ENCODE results near the gene LOXHD1. TPM values are rescaled to one million over a fixed set of nuclear protein-coding genes. Genes with fewer than 3 reads are reported as not detected.

Gene LOXHD1
- total and polyA plus RNA-seq, 2 experiments from 2014 or later: 0.21 TPM; not detected in 1

DNA sequence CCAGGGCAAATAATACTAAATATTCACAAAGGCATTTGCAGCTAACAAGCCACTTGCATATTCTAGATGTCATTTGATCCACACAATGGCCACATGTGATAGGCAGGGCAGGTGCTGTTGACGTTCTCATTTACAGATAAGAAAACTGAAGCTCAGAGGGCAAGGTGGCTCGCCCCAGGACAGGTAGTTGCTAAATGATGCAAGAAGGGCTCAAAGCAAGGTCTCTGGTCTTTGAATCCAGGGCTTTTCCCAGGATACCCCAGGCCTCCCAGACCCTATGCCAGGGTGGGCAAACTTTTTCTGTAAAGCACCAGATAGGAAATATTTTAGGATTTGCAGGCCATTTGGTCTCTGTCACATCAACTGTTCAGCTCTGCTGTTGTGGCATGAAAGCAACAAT, 35.1 kb downstream of the LOXHD1 start:
- H3K4me1 ChIP-seq (ENCODE audit: low read depth): peaks cover 5% of the 10 kb centered on the region
- no peaks in the 10 kb centered on the region for H3K27me3 ChIP-seq
- no peaks in the 10 kb centered on the region for H3K9me3 ChIP-seq (ENCODE audit: low read depth)
- H3K4me3 ChIP-seq: no peak overlapping the region
- DNase-seq (ENCODE audit: low read depth in 1 of 2, low spot score in 1 of 2): no peak
- no peaks in the 10 kb centered on the region for H3K36me3 ChIP-seq
- no peak overlapping the region for H3K27ac ChIP-seq
- TF ChIP-seq, protein P1, sequence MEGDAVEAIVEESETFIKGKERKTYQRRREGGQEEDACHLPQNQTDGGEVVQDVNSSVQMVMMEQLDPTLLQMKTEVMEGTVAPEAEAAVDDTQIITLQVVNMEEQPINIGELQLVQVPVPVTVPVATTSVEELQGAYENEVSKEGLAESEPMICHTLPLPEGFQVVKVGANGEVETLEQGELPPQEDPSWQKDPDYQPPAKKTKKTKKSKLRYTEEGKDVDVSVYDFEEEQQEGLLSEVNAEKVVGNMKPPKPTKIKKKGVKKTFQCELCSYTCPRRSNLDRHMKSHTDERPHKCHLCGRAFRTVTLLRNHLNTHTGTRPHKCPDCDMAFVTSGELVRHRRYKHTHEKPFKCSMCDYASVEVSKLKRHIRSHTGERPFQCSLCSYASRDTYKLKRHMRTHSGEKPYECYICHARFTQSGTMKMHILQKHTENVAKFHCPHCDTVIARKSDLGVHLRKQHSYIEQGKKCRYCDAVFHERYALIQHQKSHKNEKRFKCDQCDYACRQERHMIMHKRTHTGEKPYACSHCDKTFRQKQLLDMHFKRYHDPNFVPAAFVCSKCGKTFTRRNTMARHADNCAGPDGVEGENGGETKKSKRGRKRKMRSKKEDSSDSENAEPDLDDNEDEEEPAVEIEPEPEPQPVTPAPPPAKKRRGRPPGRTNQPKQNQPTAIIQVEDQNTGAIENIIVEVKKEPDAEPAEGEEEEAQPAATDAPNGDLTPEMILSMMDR (IDR thresholded peaks at IDR 0.05; ENCODE audit: low read depth, low read length): no peak

DNA sequence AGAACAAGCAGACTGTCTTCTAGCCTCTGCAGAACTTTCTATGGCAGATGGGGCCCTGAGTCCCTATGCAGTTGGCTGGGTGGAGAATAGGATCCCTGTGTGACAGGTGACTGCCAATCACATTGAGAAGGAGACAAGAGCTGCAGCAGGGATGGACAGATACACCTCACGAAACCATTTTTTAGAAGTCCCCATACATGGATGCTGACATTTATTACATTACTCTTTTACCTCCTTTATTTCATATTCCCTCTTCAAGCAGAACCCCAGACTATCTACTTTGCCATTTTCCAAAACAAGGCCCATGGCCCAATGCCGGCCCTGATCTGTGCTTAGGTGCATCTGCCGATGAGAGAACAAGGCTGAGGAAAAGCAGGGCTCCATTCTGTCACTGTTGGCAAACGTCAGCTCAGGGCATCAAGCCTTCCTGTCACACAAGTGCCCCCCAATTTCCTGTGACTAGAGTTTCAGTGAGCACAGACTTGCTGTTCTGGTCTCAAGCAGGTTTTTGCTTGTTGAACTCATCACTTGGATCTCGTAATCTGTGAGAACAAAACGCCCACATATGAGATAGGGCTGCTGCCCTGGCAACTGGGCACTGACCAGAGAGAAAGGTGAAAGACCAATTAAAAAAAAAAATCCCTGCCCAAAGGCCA, 35.8 kb downstream of the LOXHD1 start:
- no peak overlapping the region for H3K4me3 ChIP-seq
- no peaks in the 10 kb centered on the region for H3K27me3 ChIP-seq
- H3K9me3 ChIP-seq (ENCODE audit: low read depth): no peaks in the 10 kb centered on the region
- DNase-seq (ENCODE audit: low read depth in 1 of 2, low spot score in 1 of 2): no peak
- no peak overlapping the region for H3K27ac ChIP-seq
- peaks cover 5% of the 10 kb centered on the region for H3K4me1 ChIP-seq (ENCODE audit: low read depth)
- H3K36me3 ChIP-seq: no peaks in the 10 kb centered on the region
- TF ChIP-seq, protein P1 (IDR thresholded peaks at IDR 0.05; ENCODE audit: low read depth, low read length): no peak

DNA sequence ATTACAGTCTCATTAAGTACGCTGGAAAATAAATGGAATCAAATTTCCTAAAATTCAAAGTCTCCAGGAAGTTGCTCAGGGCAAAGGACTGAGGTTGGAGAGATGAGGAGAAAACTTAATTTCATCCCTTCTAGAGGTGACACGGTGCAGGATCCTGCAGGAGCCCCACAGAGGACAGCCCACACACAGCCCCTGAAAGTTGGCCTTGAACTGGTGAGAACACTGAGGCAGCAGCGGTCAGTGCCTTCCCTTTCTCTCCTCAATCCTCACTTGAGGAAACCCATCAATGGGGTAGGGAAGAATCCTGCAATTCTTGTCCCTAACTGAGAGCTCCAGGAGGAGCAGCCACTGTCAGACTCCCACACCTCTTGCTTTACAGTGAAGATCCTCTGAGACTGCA, 37.5 kb downstream of the LOXHD1 start:
- no peak for DNase-seq (ENCODE audit: low read depth in 1 of 2, low spot score in 1 of 2)
- H3K4me1 ChIP-seq (ENCODE audit: low read depth): no peaks in the 10 kb centered on the region
- H3K27me3 ChIP-seq: no peaks in the 10 kb centered on the region
- H3K4me3 ChIP-seq: no peak overlapping the region
- H3K27ac ChIP-seq: no peak overlapping the region
- H3K36me3 ChIP-seq: no peaks in the 10 kb centered on the region
- TF ChIP-seq, protein P1 (IDR thresholded peaks at IDR 0.05; ENCODE audit: low read depth, low read length): no peak
- no peaks in the 10 kb centered on the region for H3K9me3 ChIP-seq (ENCODE audit: low read depth)

DNA sequence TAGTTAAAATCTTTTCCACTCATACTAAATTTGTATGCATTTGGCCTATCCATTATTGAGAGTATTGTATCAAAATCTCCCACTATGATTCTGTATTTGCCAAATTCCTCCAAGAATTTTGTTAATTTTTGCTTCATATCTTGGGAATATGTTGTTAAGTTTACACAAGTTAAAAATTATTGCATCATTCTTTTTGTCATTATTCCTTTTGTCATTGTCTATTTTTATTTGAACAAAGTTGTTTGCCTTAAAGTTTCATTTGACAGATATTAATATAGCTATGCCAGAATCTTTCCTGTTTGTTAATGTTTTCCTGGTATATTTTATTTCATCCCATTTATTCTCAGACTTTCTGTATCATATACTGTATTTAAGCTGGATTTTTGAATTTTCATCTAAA, 41.3 kb downstream of the LOXHD1 start:
- DNase-seq (ENCODE audit: low read depth in 1 of 2, low spot score in 1 of 2): no peak
- H3K27ac ChIP-seq: no peak overlapping the region
- H3K9me3 ChIP-seq (ENCODE audit: low read depth): no peaks in the 10 kb centered on the region
- H3K36me3 ChIP-seq: no peaks in the 10 kb centered on the region
- H3K4me1 ChIP-seq (ENCODE audit: low read depth): no peaks in the 10 kb centered on the region
- H3K27me3 ChIP-seq: peaks cover 9% of the 10 kb centered on the region
- TF ChIP-seq, protein P1 (IDR thresholded peaks at IDR 0.05; ENCODE audit: low read depth, low read length): no peak
- no peak overlapping the region for H3K4me3 ChIP-seq

DNA sequence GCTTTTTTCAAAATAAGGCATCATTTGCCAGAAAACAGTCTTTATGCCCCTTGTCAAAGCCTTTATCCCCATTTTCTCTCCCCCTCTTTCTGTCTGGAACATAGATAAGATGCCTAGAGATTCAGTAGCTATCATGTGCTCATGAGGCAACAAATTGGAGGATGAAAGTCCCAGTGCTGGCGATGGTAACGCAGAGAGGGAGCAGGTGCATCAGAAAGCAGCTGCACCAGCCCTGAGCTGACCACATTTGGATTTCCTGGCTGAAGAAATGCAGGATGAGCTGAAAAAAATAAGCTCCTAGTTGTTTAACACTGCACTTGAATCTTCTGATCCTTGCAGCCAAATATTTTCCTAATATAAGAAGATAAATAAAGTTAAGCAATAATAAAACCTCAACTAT, 48.0 kb downstream of the LOXHD1 start:
- Histone ChIP-seq H3K4me3 (no peak overlapping the region), H3K4me1 (ENCODE audit: low read depth) (no peaks in the 10 kb centered on the region), H3K9me3 (ENCODE audit: low read depth) (no peaks in the 10 kb centered on the region), H3K27me3 (peaks cover 42% of the 10 kb centered on the region), H3K27ac (no peak overlapping the region), H3K36me3 (no peaks in the 10 kb centered on the region)
- DNase-seq (ENCODE audit: low read depth in 1 of 2, low spot score in 1 of 2): no peak
- TF ChIP-seq, protein P1 (IDR thresholded peaks at IDR 0.05; ENCODE audit: low read depth, low read length): no peak
